GM21717 (cell line): ENCODE measurements around the gene MLANA.

Source experiments
- ATAC-seq: cut with Tn5 transposase; IDR thresholded peaks from one replicate; pipeline ENCODE4 v1.9.1; 2021; ENCODE audit warnings: mild to moderate bottlenecking, moderate library complexity; ENCODE audit not compliant: unreplicated experiment

Gene MLANA

GRCh38 chr9:5890641-5891040, at the start of gene MLANA:
MLANA (plus strand) TSS chr9:5890889; CDS start chr9:5892475, 1,586 bp downstream.
- ATAC-seq: no peak

DNA sequence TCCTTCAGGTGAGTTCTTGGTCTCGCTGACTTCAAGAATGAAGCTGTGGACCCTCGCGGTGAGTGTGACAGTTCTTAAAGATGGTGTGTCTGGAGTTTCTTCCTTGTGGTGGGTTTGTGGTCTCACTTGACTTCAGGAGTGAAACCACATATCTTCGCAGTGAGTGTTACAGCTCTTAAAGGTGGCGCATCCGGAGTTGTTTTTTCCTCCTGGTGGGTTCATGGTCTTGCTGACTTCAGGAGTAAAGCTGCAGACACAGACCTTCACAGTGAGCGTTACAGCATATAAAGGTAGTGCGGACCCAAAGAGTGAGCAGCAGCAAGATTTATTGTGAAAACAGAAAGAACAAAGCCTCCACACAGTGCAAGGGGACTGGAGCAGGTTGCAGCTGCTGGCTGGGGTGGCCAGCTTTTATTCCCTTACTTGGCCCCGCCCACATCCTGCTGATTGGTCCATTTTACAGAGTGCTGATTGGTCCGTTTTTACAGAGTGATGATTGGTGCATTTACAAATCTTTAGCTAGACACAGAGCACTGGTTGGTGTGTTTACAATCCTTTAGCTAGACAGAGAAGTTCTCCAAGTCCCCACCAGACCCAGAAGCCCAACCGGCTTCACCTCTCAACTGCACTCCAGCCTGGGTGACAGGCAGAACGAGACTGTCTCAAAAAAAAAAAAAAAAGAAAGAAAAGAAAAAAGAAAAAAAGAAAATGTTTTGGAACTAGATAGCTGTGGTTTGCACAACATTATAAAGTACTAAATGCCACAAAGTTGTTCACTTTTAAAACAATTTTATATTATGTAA, 48.7 kb upstream of the MLANA start:
- no peak for ATAC-seq

DNA sequence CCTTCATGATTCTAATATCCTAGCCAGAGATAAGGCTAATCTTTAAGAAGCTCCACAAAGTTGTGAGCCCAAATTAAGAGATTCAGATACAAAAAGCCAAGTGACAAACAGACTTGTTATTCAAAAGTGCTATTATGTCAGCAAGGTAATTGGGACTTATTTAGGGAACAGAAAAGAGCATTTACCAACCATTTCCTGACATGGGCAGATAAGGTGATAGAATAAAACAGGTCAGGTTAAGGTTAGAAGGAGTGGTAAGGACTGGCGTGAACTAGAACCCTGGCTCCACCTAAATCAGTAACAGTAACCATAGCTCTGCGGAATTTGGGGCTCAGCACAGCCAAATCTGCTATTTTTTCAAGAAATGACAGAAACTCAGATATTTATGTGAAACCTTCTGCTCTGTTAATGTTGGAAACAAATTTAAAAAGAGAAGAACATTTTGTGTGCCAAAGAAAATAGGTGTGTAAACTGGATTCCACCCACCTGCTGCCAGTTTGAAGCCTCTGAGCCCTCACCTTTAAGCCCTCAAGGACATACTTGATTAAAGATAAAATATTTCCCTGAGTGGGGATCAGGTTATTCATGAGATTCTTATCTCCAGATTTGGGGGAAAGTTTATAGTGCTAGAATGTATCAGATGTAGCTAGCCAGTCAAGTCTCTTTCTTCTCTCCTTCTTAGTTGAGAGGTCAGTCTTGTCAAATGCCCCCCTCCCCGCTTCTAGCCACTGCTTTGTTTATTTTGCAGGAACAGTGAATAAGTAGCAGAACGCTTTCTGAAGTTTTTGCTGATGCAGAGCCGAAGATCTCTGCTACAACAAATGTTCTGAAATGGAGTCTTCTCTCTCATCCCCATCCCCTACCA, 47.5 kb upstream of the MLANA start:
- no peak for ATAC-seq

- ATAC-seq: no peak
Measured at GRCh38 chr9:5843794-5844471, 46.8 kb upstream of the MLANA start.

DNA sequence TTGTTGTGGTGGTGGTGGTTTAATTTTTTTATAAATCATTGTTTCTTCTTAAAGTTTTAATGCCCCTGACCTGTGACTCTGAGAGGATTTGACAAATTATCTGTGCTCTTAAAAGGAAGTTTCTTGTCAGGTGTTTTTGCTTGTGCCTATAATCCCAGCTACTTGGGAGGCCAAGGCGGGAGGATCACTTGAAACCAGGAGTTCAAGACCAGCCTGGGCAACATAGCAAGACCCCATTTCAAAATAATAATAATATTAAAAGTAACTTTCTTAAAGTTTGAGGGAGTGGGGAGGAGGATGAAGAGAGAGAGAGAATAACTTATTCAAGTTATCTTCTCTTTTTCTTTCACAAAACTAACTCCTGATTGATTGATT, 45.5 kb upstream of the MLANA start:
- no peak for ATAC-seq

DNA sequence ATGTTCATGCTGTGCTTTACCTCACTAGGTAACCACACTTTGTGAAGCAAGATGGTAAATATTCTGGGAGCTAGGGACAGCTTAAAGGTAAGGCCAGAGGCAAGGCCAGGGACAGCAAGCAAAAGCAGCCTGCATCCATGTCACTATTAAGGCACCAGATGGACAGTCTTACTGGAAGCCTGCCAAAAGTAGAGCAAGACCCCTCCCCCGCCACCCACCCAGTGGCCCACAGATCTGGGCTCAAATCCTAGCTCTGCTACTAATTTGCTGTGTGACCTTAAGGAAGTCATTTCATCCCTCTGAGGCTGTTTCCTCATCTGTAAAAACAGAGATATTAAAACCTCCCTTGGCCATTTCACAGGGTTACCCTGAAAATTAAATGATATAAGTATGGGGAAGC, 44.6 kb upstream of the MLANA start:
- ATAC-seq: no peak

DNA sequence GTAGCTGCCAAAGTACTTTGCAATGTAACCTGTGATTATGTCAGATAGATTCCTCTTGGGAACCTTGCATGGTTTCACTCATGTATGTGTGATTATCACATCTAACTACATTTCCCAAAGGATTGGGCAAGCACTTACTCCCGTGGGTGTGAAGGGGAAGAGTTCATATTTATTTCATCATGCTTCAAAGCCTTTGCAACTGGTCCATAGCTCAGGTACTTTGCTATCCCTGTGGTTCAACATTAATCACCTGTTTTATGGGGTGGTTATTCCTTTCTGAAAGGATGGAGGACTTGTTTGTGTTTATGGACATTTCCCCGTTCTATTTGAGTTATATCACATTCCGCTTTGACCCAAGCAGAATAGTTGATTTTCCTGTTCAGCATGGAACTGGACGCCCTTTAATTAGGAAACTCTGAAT, 44.2 kb upstream of the MLANA start:
- no peak for ATAC-seq

GRCh38 chr9:5848372-5848882, 42.3 kb upstream of the MLANA start:
- ATAC-seq: no peak

DNA sequence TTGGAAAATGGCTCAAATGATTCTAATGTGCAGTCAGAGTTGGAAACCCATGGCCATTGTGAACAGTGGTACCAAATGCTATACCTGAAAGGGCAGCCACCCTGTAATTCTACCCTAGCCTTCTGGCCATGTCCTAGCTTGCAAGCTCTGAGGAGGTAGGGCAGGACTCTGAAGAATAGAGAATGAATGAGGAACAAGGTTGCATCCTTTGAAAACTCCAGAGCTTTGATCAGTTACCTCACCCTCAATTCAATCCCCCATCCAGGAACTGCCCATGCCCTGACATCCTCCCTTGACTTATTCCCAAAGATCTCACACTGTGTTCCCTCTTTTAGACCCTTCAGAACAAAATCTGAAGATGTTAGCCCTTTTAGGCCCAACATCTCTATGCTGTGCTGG, 40.0 kb upstream of the MLANA start:
- no peak for ATAC-seq

- peak; percentile 94 for ATAC-seq
Measured at GRCh38 chr9:5851445-5851844, 39.2 kb upstream of the MLANA start.

- no peak for ATAC-seq
Measured at GRCh38 chr9:5852987-5853386, 37.7 kb upstream of the MLANA start.

GRCh38 chr9:5853617-5854016, 37.1 kb upstream of the MLANA start:
- ATAC-seq: no peak

GRCh38 chr9:5854063-5854790, 36.5 kb upstream of the MLANA start:
- no peak for ATAC-seq

- no peak for ATAC-seq
Measured at GRCh38 chr9:5857928-5858327, 32.8 kb upstream of the MLANA start.

GRCh38 chr9:5858833-5859232, 31.9 kb upstream of the MLANA start:
- ATAC-seq: no peak

DNA sequence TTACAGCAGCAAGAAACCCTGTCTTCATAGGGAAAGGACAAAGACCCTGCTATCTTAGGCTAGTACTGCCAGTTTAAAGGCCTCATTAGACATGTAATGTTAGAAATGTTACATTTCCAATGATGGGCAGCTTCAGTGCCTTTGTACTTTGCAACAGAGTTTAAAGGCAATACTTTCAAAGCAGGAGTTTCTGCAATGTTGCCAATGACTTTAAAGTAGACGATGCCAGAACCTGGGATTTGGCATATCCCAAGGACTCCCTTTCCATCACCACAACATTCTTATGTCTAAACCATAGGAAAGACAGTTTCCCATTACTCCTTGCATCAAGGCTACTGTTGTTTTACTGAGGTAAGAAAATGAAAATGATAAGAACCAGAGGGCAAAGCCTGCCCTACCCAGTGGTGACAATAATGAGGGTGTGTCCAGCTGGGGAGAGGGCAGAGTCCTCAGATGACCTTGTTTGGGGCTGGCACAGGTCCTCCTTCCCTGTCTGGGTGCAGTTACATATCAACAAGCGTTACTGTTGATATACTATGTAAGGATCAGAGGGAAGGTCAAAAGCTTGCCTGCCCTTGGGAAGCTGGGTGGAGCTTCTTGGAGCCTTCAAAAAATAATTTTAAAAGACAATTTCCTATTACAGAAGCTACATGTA, 27.5 kb upstream of the MLANA start:
- no peak for ATAC-seq

- no peak for ATAC-seq
Measured at GRCh38 chr9:5864446-5864845, 26.2 kb upstream of the MLANA start.

DNA sequence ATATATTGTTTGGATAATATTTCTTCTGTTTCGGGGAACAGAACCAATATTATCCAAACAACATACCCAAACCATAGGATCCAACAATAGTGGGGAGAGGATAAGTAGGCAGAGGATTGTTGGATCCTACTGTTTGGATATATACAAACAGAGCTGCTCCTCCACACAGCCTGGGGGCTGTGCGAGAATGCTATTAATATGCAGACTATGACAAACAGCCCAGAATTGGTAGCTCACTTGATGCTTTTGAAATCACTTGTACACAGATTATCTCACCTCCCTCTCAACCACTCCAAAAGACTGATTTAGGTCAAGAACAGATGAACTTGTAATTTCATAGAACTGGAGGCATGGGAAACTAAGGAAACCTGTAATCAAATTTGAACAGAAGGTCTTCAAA, 24.4 kb upstream of the MLANA start:
- ATAC-seq: no peak

- no peak for ATAC-seq
Measured at GRCh38 chr9:5866685-5867084, 24.0 kb upstream of the MLANA start.

- no peak for ATAC-seq
Measured at GRCh38 chr9:5868235-5868634, 22.5 kb upstream of the MLANA start.
